Heart left ventricle (tissue), 16 donors: Measurements from ENCODE around the gene ANXA4. TPM values are rescaled to one million over a fixed set of nuclear protein-coding genes. Genes with fewer than 3 reads are reported as not detected.
"Not testable (repeated sequence)": the region's sequence is repeated elsewhere in the genome, so short reads cannot be mapped to it uniquely, and the experiment has no call there.

Source experiments
- ATAC-seq, 4 donors: fragments of 200-7000 bp; cut with Tn5 transposase; one replicate each; pipeline ENCODE4 v1.9.1; 2020 to 2022; ENCODE audit warnings: moderate library complexity in 4 of 4, mild to moderate bottlenecking in 3 of 4, moderate number of reproducible peaks in 1 of 4
- DNase-seq, 5 donors: peaks; one replicate each; pipeline ENCODE4 v3.0.0-alpha.2; 2020
- H3K27ac ChIP-seq, 12 donors: fragments of 200-600 bp; sonication (generic) in 4 of 12; one replicate each; pipeline versions ENCODE4 v1.5.0 to v1.8.0; 2016 to 2022; ENCODE audit warnings: mild to moderate bottlenecking in 2 of 12
- H3K27me3 ChIP-seq, 9 donors: fragments of 200-600 bp; sonication (generic) in 2 of 9; one replicate each; pipeline versions ENCODE4 v1.5.1 to v1.8.0; 2016 to 2022; ENCODE audit warnings: mild to moderate bottlenecking in 3 of 9
- H3K36me3 ChIP-seq, 9 donors: fragments of 200-600 bp; sonication (generic) in 2 of 9; one replicate each; pipeline versions ENCODE4 v1.5.0 to v1.8.0; 2018 to 2022; ENCODE audit warnings: mild to moderate bottlenecking in 2 of 9
- H3K4me1 ChIP-seq, 12 donors: fragments of 200-600 bp; sonication (generic) in 4 of 12; one replicate each; pipeline versions ENCODE4 v1.5.0 to v1.8.0; 2016 to 2022; ENCODE audit warnings: mild to moderate bottlenecking in 3 of 12
- H3K4me3 ChIP-seq, 12 donors: fragments of 200-600 bp; sonication (generic) in 4 of 12; one replicate each; pipeline versions ENCODE4 v1.5.0 to v1.8.0; 2017 to 2022; ENCODE audit warnings: mild to moderate bottlenecking in 9 of 12, moderate library complexity in 4 of 12
- H3K9me3 ChIP-seq, 12 donors: fragments of 200-600 bp; sonication (generic) in 4 of 12; one replicate each; pipeline versions ENCODE4 v1.5.0 to v1.8.0; 2016 to 2022; ENCODE audit warnings: mild to moderate bottlenecking in 1 of 12
- CTCF ChIP-seq, 12 donors: fragments of 200-600 bp; sonication (generic) in 4 of 12; IDR thresholded peaks; one replicate each; pipeline versions ENCODE4 v1.5.0 to v1.8.0; 2018 to 2022; ENCODE audit warnings: antibody characterized with exemption in 12 of 12, mild to moderate bottlenecking in 5 of 12
- POLR2A ChIP-seq, 2 donors: fragments of 450-650 bp; IDR thresholded peaks; one replicate each; pipeline ENCODE4 v1.6.1; 2017; ENCODE audit warnings: antibody characterized with exemption in 2 of 2, mild to moderate bottlenecking in 2 of 2, moderate library complexity in 2 of 2
- WGBS, 4 donors: extraction: QIAGEN DNeasy Blood & Tissue Kit in 2 of 4; methylation state at CpG; one replicate each; pipeline versions ENCODE4 v1.1.5 to v1.1.7; 2013 to 2018; 5-methylcytosine and 5-hydroxymethylcytosine counted together
- intact Hi-C, 10 donors: fragments of 100-400 bp; cut with DNase I; formaldehyde crosslinking; loops; one replicate each; pipeline versions ENCODE4 v1.11.1 to v1.14.2; 2022
- polyA plus RNA-seq, 2 donors: library from polyadenylated mRNA; stranded (reverse); fragments of 200-250 nt; gene quantifications; one replicate each; pipeline ENCODE4 v1.2.3, GENCODE V29; 2013
- total RNA-seq, 9 donors: library from RNA; depleted of rRNA in 2 of 9; stranded (reverse); fragments of >200 nt in 2 of 9; fragmentation: NEBNext Ultra II Directional in 3 of 9; extraction: Animal tissue kit (Norgen Biotek cat#: 25700) in 3 of 9; gene quantifications; one replicate each; pipeline versions ENCODE4 v1.1.0 to v1.2.4, GENCODE V29; 2016 to 2023
- donor health status: ischemic (EF 13 %, LVEDD 7.1; RV severe dilation, severe dysfunction).
- donor health status: healthy with polysubstance abuse.
- donor health status: DM: no; HTN: yes; CAD: no.
- donor health status: DM: no; HTN: no; CAD: no.
- donor health status: ischemic (EF 25% LVEDD 6.9; RV normal size, moderate dysfunction).
- donor health status: ischemic (EF 25% LVEDD 5.7; RV mildly dilated, moderate dysfunction).
- donor health status: healthy.
- donor health status: DM: yes; HTN: yes; CAD: no.
- donor health status: ischemic (EF 35%, LVEDD 5.7; RV mildly dilated, moderate dysfunction).
- donor health status: nonischemic (EF 11% LVEDD 7.7; RV severe dilation, severe dysfunction).
- donor health status: DM: yes; HTN: yes; CAD: no.
- donor health status: PGD.
- donor health status: ischemic (EF 29% LVEDD 5.4; RV normal size, mild dysfunction).
- donor health status: nonischemic (EF 23%, LVEDD 6.1; RV moderate dilation, normal function).

The ANXA4 gene
- total and polyA plus RNA-seq, 11 donors = 7.3 to 73.5 (median 18.8) TPM

DNA sequence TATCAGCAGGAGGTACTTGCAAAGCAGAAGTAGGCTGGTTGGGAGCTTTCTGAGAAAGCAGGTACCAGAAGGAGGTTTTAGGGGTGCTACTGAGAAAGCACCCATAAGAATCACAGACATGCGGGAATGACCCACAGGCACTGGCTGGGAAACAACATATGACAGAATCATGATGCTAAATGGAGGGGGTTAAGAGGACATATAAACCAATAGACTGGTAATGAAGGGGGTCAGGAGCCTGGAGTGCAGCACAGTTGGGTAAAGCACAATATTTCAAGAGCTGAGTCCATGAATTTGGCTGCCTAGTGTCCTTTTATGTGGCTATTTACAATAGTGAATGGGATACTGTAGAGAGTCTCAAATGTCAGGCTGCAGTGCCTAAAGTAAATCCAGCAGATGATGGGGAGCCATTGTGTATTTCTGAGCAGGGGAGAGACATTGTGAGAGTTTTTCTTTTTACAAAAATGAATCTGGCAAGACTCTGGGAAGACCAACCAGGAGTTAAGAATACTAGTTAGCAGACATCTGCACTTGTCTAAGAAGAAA lies 59.9 kb downstream of the ANXA4 start:
- 89 to 100% (median 95%) methylated on average over 1 of the region's 1 CpG for WGBS, 4 donors
- ATAC-seq (no peak), DNase-seq (no peak)
- H3K9me3 ChIP-seq = no peaks in the 10 kb centered on the region
- H3K27ac ChIP-seq = no peak overlapping the region
- intact Hi-C loops = no loop called here
- no peak overlapping the region for H3K4me3 ChIP-seq
- H3K27me3 ChIP-seq = no peaks in the 10 kb centered on the region
- H3K4me1 ChIP-seq = peaks cover 0 to 30% (median 19%) of the 10 kb centered on the region in 12 donors
- peaks cover 0 to 30% (median 25%) of the 10 kb centered on the region in 9 donors for H3K36me3 ChIP-seq
- no peak for TF ChIP-seq CTCF (IDR thresholded peaks at IDR 0.05)
- no peak for TF ChIP-seq POLR2A (IDR thresholded peaks at IDR 0.05)

- intact Hi-C loops, H3K9me3 ChIP-seq, DNase-seq, H3K27me3 ChIP-seq, ATAC-seq, H3K4me3 ChIP-seq, H3K27ac ChIP-seq: not testable (repeated sequence)
- H3K4me1 ChIP-seq = peaks cover 0 to 26% (median 15%) of the 10 kb centered on the region in 12 donors
- peaks cover 0 to 41% (median 35%) of the 10 kb centered on the region in 9 donors for H3K36me3 ChIP-seq
- 85 to 97% (median 95%) methylated on average over 4 of the region's 4 CpGs for WGBS, 4 donors
These were observed 60.9 kb downstream of the ANXA4 start for GRCh38 chr2:69802781-69803367.

GRCh38 chr2:69804416-69804815 lies 62.5 kb downstream of the ANXA4 start:
- TF ChIP-seq POLR2A (IDR thresholded peaks at IDR 0.05) = no peak
- no peak for TF ChIP-seq CTCF (IDR thresholded peaks at IDR 0.05)
- H3K36me3 ChIP-seq = peaks cover 0 to 56% (median 50%) of the 10 kb centered on the region in 9 donors
- intact Hi-C loops = no loop called here
- no peaks in the 10 kb centered on the region for H3K27me3 ChIP-seq
- DNase-seq (no peak), ATAC-seq (no peak)
- no peak overlapping the region for H3K27ac ChIP-seq
- WGBS, 4 donors = 70 to 91% (median 77%) methylated on average over 11 of the region's 11 CpGs
- peaks cover 0 to 11% (median 2%) of the 10 kb centered on the region in 12 donors for H3K4me1 ChIP-seq
- H3K4me3 ChIP-seq = no peak overlapping the region
- no peaks in the 10 kb centered on the region for H3K9me3 ChIP-seq

DNA sequence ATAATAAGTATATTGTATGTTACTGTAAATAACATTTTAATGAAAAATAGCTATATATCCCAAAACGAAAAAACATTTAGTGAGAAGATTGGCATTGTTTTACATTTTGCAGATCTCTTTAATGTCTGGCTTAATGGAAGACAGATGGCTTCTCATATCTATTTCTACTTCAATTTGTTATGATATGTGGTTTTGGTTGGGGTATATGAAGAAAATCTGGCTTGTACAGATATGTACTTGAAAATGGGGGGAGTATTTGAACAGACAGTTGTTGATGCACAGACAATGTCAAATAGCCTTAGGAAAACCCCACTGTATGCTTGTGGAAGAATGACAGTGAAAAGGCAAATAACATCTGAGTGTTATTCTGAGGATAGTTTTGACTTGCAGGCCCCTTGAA lies 64.0 kb downstream of the ANXA4 start:
- Histone ChIP-seq H3K4me3 (no peak overlapping the region), H3K27ac (no peak overlapping the region), H3K27me3 (no peaks in the 10 kb centered on the region), H3K36me3 (peaks cover 0 to 71% (median 56%) of the 10 kb centered on the region in 9 donors), H3K9me3 (no peaks in the 10 kb centered on the region), H3K4me1 (peaks cover 0 to 6% (median 0%) of the 10 kb centered on the region in 12 donors)
- TF ChIP-seq POLR2A (IDR thresholded peaks at IDR 0.05) (no peak), CTCF (IDR thresholded peaks at IDR 0.05) (no peak)
- 91 to 98% (median 94%) methylated on average over 1 of the region's 1 CpG for WGBS, 4 donors
- DNase-seq = no peak
- no peak for ATAC-seq
- intact Hi-C loops = no loop called here
